Measurements from ENCODE around the gene AGAP1. TPM values are rescaled to one million over a fixed set of nuclear protein-coding genes. Genes with fewer than 3 reads are reported as not detected.

AGAP1 gene
- total RNA-seq, 2 donors from 2014 or later: 19.1 to 20.8 TPM

DNA sequence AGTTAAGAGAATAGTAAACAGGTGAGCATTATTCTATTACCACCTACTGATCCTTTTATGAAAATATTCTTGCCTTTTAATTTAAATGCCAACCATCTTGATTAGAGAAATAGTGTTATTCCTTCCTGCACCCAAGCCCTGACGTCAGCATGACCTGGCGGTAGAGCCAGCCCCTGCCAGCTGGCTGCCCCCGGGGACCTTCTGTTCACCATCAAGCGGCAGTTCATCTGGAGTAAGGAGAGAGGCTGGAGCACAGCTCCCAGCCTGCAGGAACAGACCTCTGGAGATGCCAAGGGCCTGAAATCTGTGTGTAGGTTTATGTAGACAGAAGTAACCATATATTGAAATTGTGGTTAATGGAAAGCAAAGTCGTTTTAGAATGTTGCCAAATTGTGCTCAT, 502.6 kb downstream of the AGAP1 start:
- Histone ChIP-seq H3K4me3 (no peak overlapping the region), H3K4me1 (ENCODE audit: control insufficient read depth in 1 of 2, low read depth in 2 of 2) (no peaks in the 10 kb centered on the region), H3K36me3 (no peaks in the 10 kb centered on the region), H3K27ac (no peak overlapping the region), H3K9me3 (no peaks in the 10 kb centered on the region), H3K27me3 (replicated peaks; ENCODE audit: insufficient read depth) (no peaks in the 10 kb centered on the region)
- ATAC-seq (ENCODE audit: insufficient number of reproducible peaks, low FRiP score, low read depth) (no peak), DNase-seq (ENCODE audit: low spot score) (no peak)
- TF ChIP-seq, protein P1, sequence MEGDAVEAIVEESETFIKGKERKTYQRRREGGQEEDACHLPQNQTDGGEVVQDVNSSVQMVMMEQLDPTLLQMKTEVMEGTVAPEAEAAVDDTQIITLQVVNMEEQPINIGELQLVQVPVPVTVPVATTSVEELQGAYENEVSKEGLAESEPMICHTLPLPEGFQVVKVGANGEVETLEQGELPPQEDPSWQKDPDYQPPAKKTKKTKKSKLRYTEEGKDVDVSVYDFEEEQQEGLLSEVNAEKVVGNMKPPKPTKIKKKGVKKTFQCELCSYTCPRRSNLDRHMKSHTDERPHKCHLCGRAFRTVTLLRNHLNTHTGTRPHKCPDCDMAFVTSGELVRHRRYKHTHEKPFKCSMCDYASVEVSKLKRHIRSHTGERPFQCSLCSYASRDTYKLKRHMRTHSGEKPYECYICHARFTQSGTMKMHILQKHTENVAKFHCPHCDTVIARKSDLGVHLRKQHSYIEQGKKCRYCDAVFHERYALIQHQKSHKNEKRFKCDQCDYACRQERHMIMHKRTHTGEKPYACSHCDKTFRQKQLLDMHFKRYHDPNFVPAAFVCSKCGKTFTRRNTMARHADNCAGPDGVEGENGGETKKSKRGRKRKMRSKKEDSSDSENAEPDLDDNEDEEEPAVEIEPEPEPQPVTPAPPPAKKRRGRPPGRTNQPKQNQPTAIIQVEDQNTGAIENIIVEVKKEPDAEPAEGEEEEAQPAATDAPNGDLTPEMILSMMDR (IDR thresholded peaks at IDR 0.05): no peak

DNA sequence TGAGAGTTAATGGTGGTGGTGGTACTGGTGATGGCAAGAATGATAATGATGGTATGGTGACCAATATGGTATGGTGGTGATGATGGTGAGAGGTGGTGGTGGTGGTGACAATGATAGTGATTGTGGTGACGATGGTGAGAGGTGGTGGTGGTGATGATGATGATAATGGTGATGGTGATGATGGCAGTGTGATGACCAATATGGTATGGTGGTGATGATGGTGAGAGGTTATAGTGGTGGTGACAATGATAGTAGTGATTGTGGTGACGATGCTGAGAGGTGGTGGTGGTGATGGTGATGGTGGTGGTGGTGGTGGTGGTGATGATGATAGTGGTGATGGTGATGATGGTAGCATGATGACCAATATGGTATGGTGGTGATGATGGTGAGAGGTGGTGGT, 505.2 kb downstream of the AGAP1 start:
- Histone ChIP-seq H3K9me3 (no peaks in the 10 kb centered on the region), H3K27me3 (replicated peaks; ENCODE audit: insufficient read depth) (no peaks in the 10 kb centered on the region), H3K4me3 (no peak overlapping the region), H3K27ac (no peak overlapping the region), H3K4me1 (ENCODE audit: control insufficient read depth in 1 of 2, low read depth in 2 of 2) (no peaks in the 10 kb centered on the region), H3K36me3 (no peaks in the 10 kb centered on the region)
- TF ChIP-seq, protein P1 (IDR thresholded peaks at IDR 0.05): no peak
- ATAC-seq (ENCODE audit: insufficient number of reproducible peaks, low FRiP score, low read depth): no peak
- no peak for DNase-seq (ENCODE audit: low spot score)

DNA sequence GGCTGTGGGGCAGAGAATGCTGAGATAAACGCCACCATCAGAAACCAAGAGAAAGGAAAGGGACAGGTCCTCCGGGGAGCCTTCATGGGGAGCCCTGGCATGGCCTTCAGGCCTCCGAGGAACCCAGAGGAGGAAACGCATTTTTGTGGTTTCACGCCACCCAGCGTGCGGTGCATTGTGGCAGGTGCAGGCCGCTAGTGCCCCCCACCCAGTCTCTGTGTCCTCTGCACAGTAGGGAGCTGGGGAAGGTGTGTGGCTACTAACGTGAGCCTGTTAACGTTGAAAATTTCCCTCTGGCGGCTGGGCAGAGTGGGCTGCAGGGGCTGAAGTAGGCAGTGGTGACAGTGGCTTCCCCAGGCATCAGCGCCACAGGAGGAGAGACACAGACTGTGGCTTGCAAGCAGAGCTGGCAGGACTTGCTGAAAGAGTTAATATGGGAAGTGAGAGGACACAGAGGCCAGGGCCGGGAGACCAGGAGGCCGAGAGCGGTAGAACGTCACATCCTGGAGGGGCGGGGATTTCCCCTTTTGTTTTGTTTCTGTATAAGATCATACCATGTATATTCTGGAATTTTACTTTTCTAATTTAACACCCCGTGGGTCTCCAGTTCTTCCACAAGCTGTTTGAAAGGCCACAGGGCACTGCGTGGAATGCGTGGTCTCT, 507.5 kb downstream of the AGAP1 start:
- no peaks in the 10 kb centered on the region for H3K36me3 ChIP-seq

DNA sequence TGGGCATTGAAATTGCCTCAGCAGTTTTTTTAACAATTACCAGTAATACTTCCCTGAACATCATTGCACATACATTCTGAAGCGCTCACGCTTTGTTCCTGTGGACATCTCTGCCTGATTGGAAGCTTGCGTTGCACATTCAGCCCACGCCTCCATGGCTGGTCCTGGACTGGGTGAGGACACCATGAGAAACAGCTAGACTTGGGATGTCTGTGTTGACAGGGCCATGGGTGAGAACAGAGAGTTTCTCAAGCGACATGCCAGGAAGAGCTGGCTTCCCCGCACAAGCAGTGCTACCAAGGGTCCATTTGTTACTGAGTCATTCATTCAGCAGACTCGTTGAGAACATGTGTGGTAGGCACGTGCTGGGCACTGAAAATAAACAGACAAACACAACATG, 508.0 kb downstream of the AGAP1 start:
- no peaks in the 10 kb centered on the region for H3K4me1 ChIP-seq (ENCODE audit: control insufficient read depth in 1 of 2, low read depth in 2 of 2)
- H3K27me3 ChIP-seq (replicated peaks; ENCODE audit: insufficient read depth): no peaks in the 10 kb centered on the region
- ATAC-seq (ENCODE audit: insufficient number of reproducible peaks, low FRiP score, low read depth) (no peak), DNase-seq (ENCODE audit: low spot score) (no peak)
- H3K9me3 ChIP-seq: no peaks in the 10 kb centered on the region
- TF ChIP-seq, protein P1 (IDR thresholded peaks at IDR 0.05): no peak
- H3K36me3 ChIP-seq: no peaks in the 10 kb centered on the region
- H3K27ac ChIP-seq: no peak overlapping the region
- no peak overlapping the region for H3K4me3 ChIP-seq

More for the DNA sequence above, 507.5 kb downstream of the AGAP1 start:
- TF ChIP-seq, protein P1 (IDR thresholded peaks at IDR 0.05): no peak
- H3K27ac ChIP-seq: no peak overlapping the region
- no peaks in the 10 kb centered on the region for H3K4me1 ChIP-seq (ENCODE audit: control insufficient read depth in 1 of 2, low read depth in 2 of 2)
- DNase-seq (ENCODE audit: low spot score) (no peak), ATAC-seq (ENCODE audit: insufficient number of reproducible peaks, low FRiP score, low read depth) (no peak)
- no peaks in the 10 kb centered on the region for H3K27me3 ChIP-seq (replicated peaks; ENCODE audit: insufficient read depth)
- H3K4me3 ChIP-seq: no peak overlapping the region
- no peaks in the 10 kb centered on the region for H3K9me3 ChIP-seq

DNA sequence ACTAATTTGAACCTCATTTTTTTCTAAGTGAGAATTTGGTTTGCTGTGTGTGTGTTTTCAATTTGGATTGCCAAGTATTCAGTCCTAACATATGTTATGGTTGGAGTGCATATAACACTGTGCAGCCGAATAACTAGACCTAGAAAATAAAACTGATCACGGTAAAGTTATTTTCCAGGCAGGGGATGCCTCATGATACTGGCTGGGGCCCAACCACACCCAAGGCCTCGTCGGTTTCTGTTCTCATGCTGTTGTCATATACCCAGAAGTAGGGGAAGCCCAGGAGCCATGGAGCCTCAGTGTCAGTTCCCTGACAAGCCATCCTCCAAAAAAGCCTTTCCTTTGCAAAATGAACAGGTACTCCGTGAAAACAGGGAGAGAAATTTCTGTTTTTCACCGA, 514.2 kb downstream of the AGAP1 start:
- no peak for ATAC-seq (ENCODE audit: insufficient number of reproducible peaks, low FRiP score, low read depth)
- Histone ChIP-seq H3K36me3 (no peaks in the 10 kb centered on the region), H3K4me3 (no peak overlapping the region), H3K4me1 (ENCODE audit: control insufficient read depth in 1 of 2, low read depth in 2 of 2) (no peaks in the 10 kb centered on the region), H3K27ac (no peak overlapping the region), H3K27me3 (replicated peaks; ENCODE audit: insufficient read depth) (no peaks in the 10 kb centered on the region), H3K9me3 (no peaks in the 10 kb centered on the region)
- no peak for DNase-seq (ENCODE audit: low spot score)
- TF ChIP-seq, protein P1 (IDR thresholded peaks at IDR 0.05): no peak

Data from thoracic aorta (tissue), 2 donors.